ENCODE measurements around the gene CDKN2AIP.

DNA sequence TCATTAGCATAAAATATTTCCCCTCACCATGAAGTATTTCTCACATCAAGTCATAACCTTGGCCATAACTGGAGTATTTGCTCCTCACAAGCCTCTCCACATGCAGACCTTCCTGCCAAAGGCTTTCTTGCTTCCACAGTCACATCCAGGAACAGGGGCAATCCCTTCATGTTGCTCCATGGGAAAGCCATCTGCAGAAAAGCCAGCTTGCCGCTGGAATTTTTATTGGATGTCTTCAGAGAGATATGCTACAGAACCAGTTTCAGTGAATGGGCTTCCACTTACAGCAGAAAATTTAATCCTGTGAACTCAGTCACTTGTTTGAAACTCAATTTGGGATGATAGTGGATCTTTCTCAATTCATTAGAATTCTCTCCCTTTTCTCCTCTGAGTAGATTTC is 3.2 kb upstream of the CDKN2AIP start:
- TF ChIP-seq CTCF (conservative IDR thresholded peaks at IDR 0.05 in 1 of 2, IDR thresholded peaks at IDR 0.05 in 1 of 2; ENCODE audit: extremely low read depth in 1 of 2, insufficient read depth in 1 of 2, low read depth in 1 of 2, low read length in 2 of 2) (no peak), EZH2 (IDR thresholded peaks at IDR 0.05; ENCODE audit: borderline replicate concordance, low read length) (no peak)

Data from mammary epithelial cell (primary cell).